Measurements from ENCODE around the gene SLC49A4. TPM values are rescaled to one million over a fixed set of nuclear protein-coding genes. Genes with fewer than 3 reads are reported as not detected.

The SLC49A4 gene
- total RNA-seq (2022; extraction: Qiagen RNA extraction; ENCODE audit: low read depth), result 11.7 to 16.0 TPM (median 14.9 TPM) in 5 replicates

GRCh38 chr3:122794779-122795673, at the start of gene SLC49A4:
Gene SLC49A4, plus strand, starts transcription at chr3:122795069. Its CDS starts 124 bp downstream, at chr3:122795193.

GRCh38 chr3:122793568-122794416, 1.1 kb upstream of the SLC49A4 start, which contains the start of gene HSPBAP1:
Gene HSPBAP1, minus strand, starts transcription at chr3:122793831. Its CDS starts 151 bp downstream, at chr3:122793680.

Other genes with a start within 250 kb of the SLC49A4 start
- gene PARP9, start 230.8 kb upstream of the SLC49A4 start, total RNA-seq (2022; extraction: Qiagen RNA extraction; ENCODE audit: low read depth), result 5.2 to 7.0 TPM (median 6.2 TPM) in 5 replicates
- 6.9 to 9.0 TPM (median 8.3 TPM) in 5 replicates for gene DTX3L, start 230.7 kb upstream of the SLC49A4 start, total RNA-seq (2022; extraction: Qiagen RNA extraction; ENCODE audit: low read depth)
- not detected in 5 replicates for gene PARP15, start 217.4 kb upstream of the SLC49A4 start, total RNA-seq (2022; extraction: Qiagen RNA extraction; ENCODE audit: low read depth)
- 8.3 to 9.4 TPM (median 8.8 TPM) in 5 replicates for gene PARP14, start 114.2 kb upstream of the SLC49A4 start, total RNA-seq (2022; extraction: Qiagen RNA extraction; ENCODE audit: low read depth)
- 4.7 to 6.4 TPM (median 5.2 TPM) in 5 replicates for gene HSPBAP1, start 1.2 kb upstream of the SLC49A4 start, total RNA-seq (2022; extraction: Qiagen RNA extraction; ENCODE audit: low read depth)
- 0.09 to 0.39 TPM (median 0.26 TPM) in 5 replicates for gene SEMA5B, start 232.7 kb downstream of the SLC49A4 start, total RNA-seq (2022; extraction: Qiagen RNA extraction; ENCODE audit: low read depth)

All from A549 treated with GW870086 at 1 μM for 4 hours (cell line).